ENCODE results near the gene MCU.
A peak's percentile ranks its signal among the peaks of the same experiment; 100 is the strongest.
"Not testable (repeated sequence)": the region's sequence is repeated elsewhere in the genome, so short reads cannot be mapped to it uniquely, and the experiment has no call there.

The MCU gene, protein sequence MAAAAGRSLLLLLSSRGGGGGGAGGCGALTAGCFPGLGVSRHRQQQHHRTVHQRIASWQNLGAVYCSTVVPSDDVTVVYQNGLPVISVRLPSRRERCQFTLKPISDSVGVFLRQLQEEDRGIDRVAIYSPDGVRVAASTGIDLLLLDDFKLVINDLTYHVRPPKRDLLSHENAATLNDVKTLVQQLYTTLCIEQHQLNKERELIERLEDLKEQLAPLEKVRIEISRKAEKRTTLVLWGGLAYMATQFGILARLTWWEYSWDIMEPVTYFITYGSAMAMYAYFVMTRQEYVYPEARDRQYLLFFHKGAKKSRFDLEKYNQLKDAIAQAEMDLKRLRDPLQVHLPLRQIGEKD

DNA sequence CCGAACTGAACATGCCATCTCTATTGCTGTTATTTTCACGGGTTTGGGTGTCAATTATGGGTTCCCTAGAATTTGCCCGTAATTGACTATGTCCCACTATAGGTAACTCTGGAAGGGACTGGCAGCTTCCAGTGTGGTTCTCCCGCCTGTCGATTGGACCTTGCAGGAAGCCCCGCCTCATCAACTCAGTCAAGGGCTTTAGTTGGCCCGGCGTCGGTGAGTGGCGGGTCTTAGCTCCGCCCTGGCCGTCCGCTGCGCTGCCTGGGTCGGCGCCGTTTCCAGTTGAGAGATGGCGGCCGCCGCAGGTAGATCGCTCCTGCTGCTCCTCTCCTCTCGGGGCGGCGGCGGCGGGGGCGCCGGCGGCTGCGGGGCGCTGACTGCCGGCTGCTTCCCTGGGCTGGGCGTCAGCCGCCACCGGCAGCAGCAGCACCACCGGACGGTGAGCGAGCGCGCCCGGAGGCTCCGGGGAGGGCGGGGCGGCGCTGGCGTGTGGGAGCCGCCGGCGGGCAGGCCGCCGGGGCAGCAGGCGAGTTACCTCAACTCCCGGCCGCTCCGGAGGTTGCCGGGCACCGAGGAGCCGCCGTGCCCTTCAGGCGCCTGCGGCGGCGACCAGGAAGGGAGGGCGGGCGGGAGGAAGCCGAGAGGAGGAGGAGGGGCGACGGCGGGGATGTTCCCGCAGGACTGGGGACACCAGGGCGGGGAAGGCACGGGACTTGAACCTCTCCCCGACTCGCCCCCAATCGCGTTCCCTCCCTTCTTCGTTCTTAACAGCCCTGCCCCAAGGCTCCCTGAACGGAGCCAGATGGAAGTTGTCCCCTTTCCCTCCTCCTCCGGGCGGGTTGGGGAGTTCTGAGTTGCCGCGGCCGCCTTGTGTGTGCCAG lies at the start of gene MCU:
MCU (plus strand) TSS at position 281 of the 881 bp plus-strand sequence; CDS start at position 290, 9 bp downstream.
- peak; percentile 83 for DNase-seq

DNA sequence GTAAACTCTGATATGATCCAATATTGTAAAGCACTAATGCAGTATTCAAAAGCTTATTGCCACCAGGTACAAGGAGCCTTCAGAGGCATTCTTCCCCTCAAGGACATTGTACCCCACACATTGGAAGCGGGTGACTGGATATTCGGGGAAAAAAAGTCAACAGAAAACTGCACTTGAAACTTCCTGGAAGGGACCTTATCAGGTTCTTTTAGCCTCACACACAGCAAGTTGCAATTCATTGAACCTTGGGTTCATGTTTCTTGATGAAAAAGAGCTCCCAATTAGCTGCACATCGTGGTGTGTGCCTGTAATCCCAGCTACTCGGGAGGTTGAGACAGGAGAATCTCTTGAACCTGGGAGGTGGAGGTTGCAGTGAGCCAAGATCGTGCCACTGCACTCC lies 49.6 kb upstream of the MCU start:
- no peak for DNase-seq

GRCh38 chr10:72645263-72645858 lies 46.6 kb upstream of the MCU start:
- DNase-seq: no peak

DNA sequence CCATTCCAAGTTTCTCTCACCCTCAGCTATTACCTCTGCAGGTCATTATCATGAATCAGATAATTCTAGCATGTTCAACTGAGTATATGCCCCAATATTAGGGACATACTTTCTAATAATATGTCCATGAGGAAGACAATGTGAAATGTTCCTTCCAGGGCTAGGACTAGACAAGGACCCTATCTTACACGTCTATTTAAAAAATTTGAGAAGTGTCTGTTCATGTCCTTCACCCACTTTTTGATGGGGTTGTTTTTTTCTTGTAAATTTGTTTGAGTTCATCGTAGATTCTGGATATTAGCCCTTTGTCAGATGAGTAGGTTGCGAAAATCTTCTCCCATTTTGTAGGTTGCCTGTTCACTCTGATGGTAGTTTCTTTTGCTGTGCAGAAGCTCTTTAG lies 45.0 kb upstream of the MCU start:
- not testable (repeated sequence) for DNase-seq

DNA sequence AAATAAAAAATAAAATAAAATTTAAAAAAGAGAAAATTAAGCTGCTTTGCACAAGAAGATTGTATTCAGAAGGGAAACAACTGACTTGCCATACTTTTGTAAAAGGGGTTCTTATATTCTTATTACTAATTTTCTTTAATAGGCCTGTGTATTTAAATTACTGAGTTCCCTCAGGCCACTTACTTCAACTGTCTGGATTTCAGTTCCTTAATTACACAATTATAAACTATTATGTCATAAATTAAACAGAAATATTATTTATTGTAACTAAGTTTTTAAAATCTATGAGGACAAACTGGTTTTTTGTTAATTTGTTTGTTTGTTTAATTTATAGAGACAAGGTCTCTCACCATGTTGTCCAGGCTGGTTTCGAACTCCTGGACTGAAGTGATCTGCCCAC lies 43.6 kb upstream of the MCU start:
- DNase-seq: no peak

DNA sequence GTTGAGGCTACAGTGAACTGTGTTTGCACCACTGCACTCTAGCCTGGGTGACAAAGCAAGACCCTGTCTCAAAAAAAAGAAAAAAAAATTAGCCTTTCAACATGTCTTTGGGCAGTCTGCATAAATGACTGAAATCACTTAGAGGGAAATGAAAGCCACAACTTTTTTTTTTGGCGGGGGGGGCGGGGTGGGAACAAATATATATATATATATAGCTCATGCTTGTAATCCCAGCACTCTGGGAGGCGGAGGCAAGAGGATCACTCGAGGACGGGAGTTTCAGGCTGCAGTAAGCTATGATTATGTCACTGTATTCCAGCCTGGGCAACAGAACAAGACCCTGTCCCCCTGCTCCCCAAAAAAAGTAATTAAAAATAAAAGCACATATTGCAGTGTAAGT lies 42.7 kb upstream of the MCU start:
- DNase-seq: no peak

- no peak for DNase-seq
Measured at GRCh38 chr10:72653383-72654096, 38.4 kb upstream of the MCU start.

DNA sequence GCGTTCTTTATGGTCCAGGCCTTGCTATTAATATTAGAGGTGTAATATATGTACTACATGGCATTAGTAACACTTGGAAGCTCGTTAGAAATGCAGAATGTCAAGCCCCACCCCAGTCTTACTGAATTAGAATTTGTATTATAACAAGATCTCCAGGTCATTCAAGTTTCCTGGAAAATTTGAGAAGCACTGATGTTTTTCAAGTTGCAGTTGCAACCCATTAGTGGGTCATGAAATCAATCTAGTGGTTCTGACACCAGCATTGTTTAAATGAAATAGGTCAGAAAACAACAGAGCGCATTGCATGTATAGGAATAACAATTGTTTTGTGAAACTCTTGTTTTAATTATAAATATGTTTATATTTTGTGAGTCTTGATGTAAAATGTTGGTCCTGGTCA lies 37.2 kb upstream of the MCU start:
- DNase-seq: no peak

DNA sequence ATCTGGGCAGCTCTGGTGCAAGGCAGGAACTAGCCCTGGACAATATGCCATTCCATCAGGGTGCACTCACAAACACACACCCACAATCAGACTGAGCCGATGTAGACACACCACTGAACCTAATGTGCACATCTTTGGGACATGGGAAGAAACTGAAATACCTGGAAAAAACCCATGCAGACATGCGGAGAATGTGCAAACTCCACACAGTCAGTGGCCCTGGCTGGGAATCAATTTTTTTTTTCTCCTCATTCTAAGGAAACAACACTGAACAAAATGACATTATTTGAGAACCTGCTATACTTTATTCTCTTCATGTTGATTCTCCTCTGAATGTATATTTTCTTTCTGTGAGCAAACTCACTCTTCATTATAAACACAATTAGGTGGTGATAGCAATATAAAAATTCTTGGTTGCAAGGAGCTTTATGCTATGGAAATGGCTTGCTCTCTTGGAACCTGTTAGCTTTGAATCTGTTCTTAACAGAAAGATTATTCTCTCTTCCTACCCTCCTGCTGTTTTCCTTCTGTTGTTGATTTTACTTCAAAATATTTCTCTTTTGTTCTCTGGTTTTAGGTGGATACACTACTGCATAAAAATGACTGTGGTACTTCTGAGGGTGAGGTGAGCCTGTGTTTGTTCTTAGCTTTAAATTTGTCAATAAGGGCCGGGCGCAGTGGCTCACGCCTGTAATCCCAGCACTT lies 33.1 kb upstream of the MCU start:
- DNase-seq: no peak

DNA sequence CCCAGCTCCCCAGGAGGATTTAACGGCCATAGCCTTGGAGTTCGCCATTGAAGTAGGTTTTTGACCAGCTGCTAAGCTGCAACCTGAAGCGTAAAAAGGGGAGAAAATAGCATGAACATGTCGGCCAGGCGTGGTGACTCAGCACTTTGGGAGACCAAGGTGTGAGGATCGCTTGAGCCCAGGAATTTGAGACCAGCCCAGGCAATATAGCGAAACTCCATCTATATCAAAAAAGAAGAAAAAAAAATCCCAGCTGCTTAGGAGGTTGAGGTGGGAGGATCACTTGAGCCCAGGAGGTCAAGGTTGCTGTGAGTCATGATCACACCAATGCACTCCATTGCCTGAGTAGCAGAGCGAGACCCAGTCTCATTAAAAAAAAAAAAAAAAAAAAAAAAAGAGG lies 32.2 kb upstream of the MCU start:
- no peak for DNase-seq

GRCh38 chr10:72660220-72660619 lies 31.7 kb upstream of the MCU start:
- no peak for DNase-seq

GRCh38 chr10:72661431-72661830 lies 30.5 kb upstream of the MCU start:
- no peak for DNase-seq

GRCh38 chr10:72663971-72664370 lies 28.0 kb upstream of the MCU start:
- DNase-seq: no peak

- no peak for DNase-seq
Measured at GRCh38 chr10:72665925-72666324, 26.0 kb upstream of the MCU start.

- DNase-seq: no peak
Measured at GRCh38 chr10:72667207-72667864, 24.6 kb upstream of the MCU start.

GRCh38 chr10:72673280-72673679 lies 18.7 kb upstream of the MCU start:
- DNase-seq: no peak

DNA sequence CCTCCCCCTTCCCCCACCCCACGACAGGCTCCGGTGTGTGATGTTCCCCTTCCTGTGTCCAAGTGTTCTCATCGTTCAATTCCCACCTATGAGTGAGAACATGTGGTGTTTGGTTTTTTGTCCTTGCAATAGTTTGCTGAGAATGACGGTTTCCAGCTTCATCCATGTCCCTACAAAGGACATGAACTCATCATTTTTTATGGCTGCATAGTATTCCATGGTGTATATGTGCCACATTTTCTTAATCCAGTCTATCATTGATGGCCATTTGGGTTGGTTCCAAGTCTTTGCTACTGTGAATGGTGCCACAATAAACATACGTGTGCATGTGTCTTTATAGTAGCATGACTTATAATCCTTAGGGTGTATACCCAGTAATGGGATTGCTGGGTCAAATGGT lies 17.8 kb upstream of the MCU start:
- not testable (repeated sequence) for DNase-seq

- DNase-seq: no peak
Measured at GRCh38 chr10:72679838-72680241, 12.1 kb upstream of the MCU start.

DNA sequence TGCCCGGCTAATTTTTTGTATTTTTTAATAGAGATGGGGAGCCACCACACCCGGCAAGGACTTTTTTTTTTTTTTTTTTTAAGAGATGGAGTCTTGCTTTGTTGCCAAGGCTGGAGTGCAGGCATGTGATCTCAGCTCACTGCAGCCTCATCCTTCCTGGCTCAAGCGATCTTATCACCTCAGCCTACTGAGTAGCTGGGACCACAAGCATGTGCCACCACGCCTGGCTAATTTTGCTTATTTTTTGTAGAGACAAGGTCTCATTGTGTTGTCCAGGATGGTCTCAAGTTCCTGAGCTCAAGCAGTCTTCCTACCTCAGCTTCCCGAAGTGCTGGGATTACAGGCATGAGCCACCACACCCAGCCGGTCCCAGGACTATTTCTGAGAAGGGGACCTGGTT lies 9.3 kb upstream of the MCU start:
- DNase-seq: no peak

GRCh38 chr10:72685264-72685921 lies 6.5 kb upstream of the MCU start:
- DNase-seq: no peak

DNA sequence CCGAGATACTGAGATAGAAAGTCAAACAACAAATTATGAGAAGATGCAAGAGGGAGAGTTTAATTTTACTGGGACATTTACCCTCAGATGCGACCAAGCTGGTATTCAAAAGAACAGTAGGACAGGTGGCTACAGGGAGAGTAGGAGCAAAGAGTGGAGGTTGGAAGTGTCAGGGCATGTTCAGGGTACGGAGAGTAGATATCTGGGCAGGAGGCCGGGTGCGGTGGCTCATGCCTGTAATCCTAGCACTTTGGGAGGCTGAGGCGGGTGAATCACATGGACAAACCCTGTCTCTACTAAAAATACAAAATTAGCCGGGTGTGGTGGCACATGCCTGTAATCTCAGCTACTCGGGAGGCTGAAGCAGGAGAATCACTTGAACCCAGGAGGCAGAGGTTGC lies 5.5 kb upstream of the MCU start:
- DNase-seq: not testable (repeated sequence)
